H1 (cell line): ENCODE measurements around the gene CDK4. TPM values are rescaled to one million over a fixed set of nuclear protein-coding genes. Genes with fewer than 3 reads are reported as not detected.

ENCODE experiments used
- CTCF ChIA-PET: fragments of 300-600 bp; sonication (Branson Sonifier 250); formaldehyde crosslinking; loops from one replicate; lab custom pipeline; 2021; ENCODE audit not compliant: partially characterized antibody; lab: Charles Lee
- POLR2A ChIA-PET: fragments of 300-600 bp; sonication (Branson Sonifier 250); formaldehyde crosslinking; loops from one replicate; lab custom pipeline; 2021; ENCODE audit warnings: inconsistent platforms; ENCODE audit not compliant: partially characterized antibody; lab: Charles Lee
- DNase-seq, 2 experiments: peaks; one replicate each; pipeline versions ENCODE4 v3.0.0 to v3.0.0-alpha.2; 2010 to 2022; ENCODE audit warnings: low spot score in 2 of 2, low read depth in 1 of 2, mixed read lengths in 1 of 2
- FAIRE-seq: peaks from 2 replicates; lab custom pipeline; 2011; peaks lifted over from hg19 to GRCh38; lab: Jason Lieb, UNC
- H2AFZ ChIP-seq: 2 replicates; pipeline ENCODE4 v1.8.1; 2012; ENCODE audit warnings: low read length, inconsistent platforms
- H2AK5ac ChIP-seq: 2 replicates; pipeline ENCODE4 v1.6.1; 2013; ENCODE audit warnings: low read depth, low read length
- H2BK120ac ChIP-seq: replicated peaks from 2 replicates; pipeline ENCODE3; 2013; ENCODE audit warnings: low read depth, low read length, inconsistent platforms
- H2BK12ac ChIP-seq: 2 replicates; pipeline ENCODE4 v1.6.1; 2013; ENCODE audit warnings: low read depth, low read length
- H2BK15ac ChIP-seq: 2 replicates; pipeline ENCODE4 v1.6.1; 2013; ENCODE audit warnings: low read length
- H2BK20ac ChIP-seq: 2 replicates; pipeline ENCODE4 v1.6.1; 2013; ENCODE audit warnings: low read length
- H2BK5ac ChIP-seq: 2 replicates; pipeline ENCODE4 v1.6.1; 2013; ENCODE audit warnings: low read depth, low read length
- H3K14ac ChIP-seq: 2 replicates; pipeline ENCODE4 v1.6.1; 2013; ENCODE audit warnings: inconsistent platforms; ENCODE audit not compliant: insufficient read length
- H3K18ac ChIP-seq: 2 replicates; pipeline ENCODE4 v1.6.1; 2013; ENCODE audit warnings: low read length; ENCODE audit errors: extremely low read depth
- H3K23ac ChIP-seq: 2 replicates; pipeline ENCODE4 v1.6.1; 2013; ENCODE audit warnings: inconsistent platforms; ENCODE audit not compliant: insufficient read length
- H3K23me2 ChIP-seq: 2 replicates; pipeline ENCODE4 v1.6.1; 2013; ENCODE audit warnings: low read depth, low read length
- H3K27ac ChIP-seq: 2 replicates; pipeline ENCODE4 v1.6.1; 2011; ENCODE audit warnings: low read depth, low read length, inconsistent platforms
- H3K27me3 ChIP-seq, 4 experiments: replicated peaks in 1 of 4; 1 replicate in 1 of 4; 2 replicates in 3 of 4; pipeline versions ENCODE4 v1.6.1 to v1.8.1; 2011 to 2013; ENCODE audit warnings: low read length in 3 of 4, mild to moderate bottlenecking in 3 of 4, inconsistent platforms in 2 of 4, mixed read lengths in 2 of 4, moderate library complexity in 1 of 4; ENCODE audit not compliant: control insufficient read depth in 3 of 4, insufficient read depth in 3 of 4; ENCODE audit errors: extremely low read depth in 1 of 4
- H3K36me3 ChIP-seq, 4 experiments: 2 replicates each; pipeline versions ENCODE4 v1.6.1 to v1.8.1; 2011 to 2013; ENCODE audit warnings: mild to moderate bottlenecking in 4 of 4, low read length in 3 of 4, moderate library complexity in 2 of 4, control low read depth in 1 of 4, inconsistent platforms in 1 of 4; ENCODE audit not compliant: insufficient read depth in 4 of 4, control insufficient read depth in 2 of 4
- H3K4ac ChIP-seq: replicated peaks from 2 replicates; pipeline ENCODE3; 2013; ENCODE audit warnings: low read length, low read depth, mixed read lengths, inconsistent platforms; ENCODE audit not compliant: insufficient read length
- H3K4me1 ChIP-seq, 4 experiments: replicated peaks in 1 of 4; 1 replicate in 1 of 4; 2 replicates in 3 of 4; pipeline versions ENCODE4 v1.6.1 to v1.8.1; 2011 to 2013; ENCODE audit warnings: low read length in 3 of 4, inconsistent platforms in 2 of 4, mixed read lengths in 1 of 4; ENCODE audit not compliant: insufficient read depth in 4 of 4, control insufficient read depth in 3 of 4
- H3K4me2 ChIP-seq, 2 experiments: 2 replicates each; pipeline versions ENCODE4 v1.6.1 to v1.8.1; 2011 to 2013; ENCODE audit warnings: low read depth in 2 of 2, low read length in 2 of 2, control low read depth in 1 of 2, inconsistent platforms in 1 of 2, mild to moderate bottlenecking in 1 of 2; ENCODE audit not compliant: insufficient read depth in 1 of 2
- H3K4me3 ChIP-seq, 4 experiments: fragments of 200-600, 300-600 bp in 1 of 4; sonication (generic), shearing (Covaris generic), sonication (Bioruptor Twin) in 1 of 4; 2 replicates each; pipeline versions ENCODE4 v1.5.1 to v1.8.1; 2011 to 2016; ENCODE audit warnings: low read length in 4 of 4, low read depth in 3 of 4, control low read depth in 2 of 4, inconsistent platforms in 2 of 4, mild to moderate bottlenecking in 2 of 4, mixed read lengths in 1 of 4, moderate library complexity in 1 of 4; ENCODE audit not compliant: insufficient read depth in 2 of 4; ENCODE audit errors: extremely low read depth in 1 of 4
- H3K56ac ChIP-seq: replicated peaks from 2 replicates; pipeline ENCODE3; 2013; ENCODE audit warnings: low read depth, mild to moderate bottlenecking, mixed read lengths, low read length, inconsistent platforms; ENCODE audit not compliant: insufficient read length
- H3K79me1 ChIP-seq: 2 replicates; pipeline ENCODE4 v1.6.1; 2013; ENCODE audit warnings: low read depth, low read length, control low read depth
- H3K79me2 ChIP-seq, 2 experiments: 2 replicates each; pipeline versions ENCODE4 v1.6.1 to v1.8.1; 2012 to 2013; ENCODE audit warnings: low read length in 2 of 2, mild to moderate bottlenecking in 2 of 2, inconsistent platforms in 1 of 2; ENCODE audit not compliant: insufficient read depth in 2 of 2, control insufficient read depth in 1 of 2
- H3K9ac ChIP-seq, 4 experiments: replicated peaks in 1 of 4; 1 replicate in 1 of 4; 2 replicates in 3 of 4; pipeline versions ENCODE4 v1.6.1 to v1.8.1; 2011 to 2013; ENCODE audit warnings: low read depth in 3 of 4, low read length in 3 of 4, control low read depth in 2 of 4, mild to moderate bottlenecking in 2 of 4, moderate library complexity in 2 of 4, inconsistent platforms in 1 of 4; ENCODE audit errors: extremely low read depth in 1 of 4
- H3K9me3 ChIP-seq, 2 experiments: 2 replicates each; pipeline versions ENCODE4 v1.6.1 to v1.8.1; 2012 to 2013; ENCODE audit warnings: mild to moderate bottlenecking in 2 of 2, moderate library complexity in 2 of 2, control low read depth in 1 of 2, inconsistent platforms in 1 of 2, low read depth in 1 of 2, low read length in 1 of 2, mixed read lengths in 1 of 2; ENCODE audit not compliant: insufficient read depth in 2 of 2
- H4K20me1 ChIP-seq, 2 experiments: replicated peaks in 1 of 2; 2 replicates each; pipeline versions ENCODE3 to v1.8.1; 2011 to 2013; ENCODE audit warnings: inconsistent platforms in 2 of 2, low read length in 2 of 2, mild to moderate bottlenecking in 1 of 2; ENCODE audit not compliant: insufficient read depth in 2 of 2, control insufficient read depth in 1 of 2
- H4K5ac ChIP-seq: 2 replicates; pipeline ENCODE4 v1.6.1; 2013; ENCODE audit warnings: low read length, low read depth, mixed read lengths, inconsistent platforms; ENCODE audit not compliant: insufficient read length
- H4K8ac ChIP-seq: 2 replicates; pipeline ENCODE4 v1.8.0; 2013; ENCODE audit warnings: mild to moderate bottlenecking, moderate library complexity, low read length, inconsistent platforms; ENCODE audit not compliant: insufficient read depth; ENCODE audit errors: extremely low read depth
- H4K91ac ChIP-seq: replicated peaks from 2 replicates; pipeline ENCODE3; 2013; ENCODE audit warnings: low read length, mixed read lengths, inconsistent platforms; ENCODE audit not compliant: insufficient read length
- ASH2L ChIP-seq: fragments of 200-600, 300-600 bp; sonication (generic); IDR thresholded peaks from one replicate; pipeline ENCODE4 v1.7.1; 2017; ENCODE audit warnings: low read length
- SP1 ChIP-seq: IDR thresholded peaks from 2 replicates; pipeline ENCODE4 v1.6.1; 2011; ENCODE audit warnings: low read depth, low read length
- WGBS, 2 experiments: shearing (Covaris generic) in 1 of 2; methylation state at CpG; one replicate each; pipeline versions ENCODE4 v1.1.6 to v1.1.7; 2013 to 2015; ENCODE audit warnings: low lambda C conversion rate in 2 of 2, mixed read lengths in 2 of 2, inconsistent platforms in 1 of 2, low coverage in 1 of 2, missing lambda C conversion rate in 1 of 2; ENCODE audit not compliant: insufficient replicate concordance in 2 of 2, insufficient coverage in 1 of 2, insufficient read length in 1 of 2; ENCODE audit errors: extremely low coverage in 1 of 2, missing lambda C conversion rate in 1 of 2; 5-methylcytosine and 5-hydroxymethylcytosine counted together
- polyA plus RNA-seq, 7 experiments: library from polyadenylated mRNA; depleted of rRNA in 3 of 7; stranded (reverse) in 5 of 7; unstranded in 2 of 7; fragments of >200 nt in 5 of 7; fragments of 200-250 nt in 2 of 7; gene quantifications; 1 replicate in 5 of 7; 2 replicates in 1 of 7; 4 replicates in 1 of 7; pipeline versions ENCODE4 v1.2.1 to v1.2.3, GENCODE V29; 2011 to 2013; ENCODE audit warnings: missing spikeins in 2 of 7, mixed read lengths in 2 of 7
- total RNA-seq: library from RNA; stranded (reverse); fragmentation: NEBNext Ultra II Directional; extraction: Animal tissue kit (Norgen Biotek cat#: 25700); gene quantifications from 2 replicates; pipeline ENCODE4 v1.2.1, GENCODE V29; 2021

CDK4 gene
- total and polyA plus RNA-seq, 2 of the 8 experiments (the other 6 are each of a cell fraction or from before 2014, with no cell fraction given): 174 to 368 TPM

DNA sequence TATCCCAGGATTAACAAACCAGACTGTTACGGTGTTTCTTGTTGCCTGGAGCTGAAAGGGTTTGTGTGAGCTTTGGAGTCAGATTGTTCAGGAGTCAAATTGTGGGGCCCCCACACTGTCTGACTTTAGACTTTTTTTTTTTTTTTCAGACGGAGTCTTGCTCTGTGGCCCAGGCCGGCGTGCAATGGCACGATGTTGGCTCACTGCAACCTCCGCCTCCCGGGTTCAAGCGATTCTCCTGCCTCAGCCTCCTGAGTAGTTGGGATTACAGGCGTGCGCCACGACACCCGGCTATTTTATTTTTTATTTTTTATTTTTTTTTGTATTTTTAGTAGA, 31.3 kb upstream of the CDK4 start:
- Histone ChIP-seq H4K20me1 (peaks cover 0 to 2% of the 10 kb centered on the region in 2 experiments), H4K91ac (no peak overlapping the region), H2BK120ac (no peak overlapping the region), H3K23me2 (peaks cover 2% of the 10 kb centered on the region; the same call in 1 of the 2 replicates), H3K27ac (no peak overlapping the region), H3K9ac (peak overlapping the region in 3 of 4 experiments; percentile 77 to 89 (median 88); a peak in 4 of 7 replicates), H3K14ac (no peak overlapping the region), H2AFZ (no peak overlapping the region), H2BK5ac (no peak overlapping the region), H3K4me3 (peak overlapping the region; percentile 76 to 99 (median 98)), H4K5ac (no peak overlapping the region), H3K4me2 (peak overlapping the region; percentile 67 to 80), H3K27me3 (no peaks in the 10 kb centered on the region), H3K9me3 (no peaks in the 10 kb centered on the region), H4K8ac (no peak overlapping the region), H2BK15ac (no peak overlapping the region), H3K36me3 (peaks cover 4 to 26% (median 15%) of the 10 kb centered on the region in 4 experiments; a peak in 7 of 8 replicates), H2AK5ac (no peak overlapping the region), H3K79me2 (peaks cover 0 to 16% of the 10 kb centered on the region in 2 experiments; a peak in 2 of 4 replicates), H3K4me1 (no peaks in the 10 kb centered on the region), H3K79me1 (no peaks in the 10 kb centered on the region), H3K23ac (no peak overlapping the region), H3K4ac (no peak overlapping the region), H2BK20ac (no peak overlapping the region), H3K56ac (no peak overlapping the region), H2BK12ac (no peak overlapping the region), H3K18ac (no peak overlapping the region)
- no peak for DNase-seq
- ChIA-PET POLR2A (interaction anchor here (0.9 to 2.8 kb wide), 14 partner anchors 11 to 115 kb away, joined by 3 to 22 read pairs (median 4); partner anchors contain the start of genes CTDSP2, CYP27B1, EEF1AKMT3 and METTL1), CTCF (interaction anchor here (0.6 to 4.6 kb wide), 30 partner anchors 8 to 1839 kb away, joined by 3 to 26 read pairs (median 4); partner anchors contain the start of genes CTDSP2, CYP27B1, EEF1AKMT3 and METTL1)
- no peak for FAIRE-seq
- 93% methylated on average over 12 of the region's 12 CpGs; no CpG with 5 or more reads in 1 of the 2 experiments for WGBS, 2 experiments
- TF ChIP-seq SP1: no peak
- no peak for TF ChIP-seq ASH2L
